GM12865 (cell line): ENCODE results near the gene PSMB7.
A peak's percentile ranks its signal among the peaks of the same experiment; 100 is the strongest.

Experiments
- DNase-seq: peaks from one replicate; pipeline ENCODE4 v3.0.0; 2010; ENCODE audit warnings: low read depth
- H3K4me3 ChIP-seq: 2 replicates; pipeline ENCODE4 v1.5.1; 2011; ENCODE audit warnings: mild to moderate bottlenecking, low read depth, low read length, control low read depth
- CTCF ChIP-seq: IDR thresholded peaks from 2 replicates; pipeline ENCODE4 v1.5.1; 2011; ENCODE audit warnings: low read length, control low read depth, low read depth, inconsistent platforms; ENCODE audit not compliant: insufficient read depth; ENCODE audit errors: missing control alignments

The PSMB7 gene

GRCh38 chr9:124415102-124415851 lies at the start of gene PSMB7:
TSS of gene PSMB7 (minus strand) at chr9:124415442. CDS start at chr9:124415425, 17 bp downstream.
- DNase-seq: peak; percentile 98
- TF ChIP-seq CTCF: peak; percentile 82
- peak within 1 kb of the TSS; percentile 96 for H3K4me3 ChIP-seq

GRCh38 chr9:124462739-124463138 lies 47.5 kb upstream of the PSMB7 start:
- no peak overlapping the region for H3K4me3 ChIP-seq
- TF ChIP-seq CTCF: no peak
- no peak for DNase-seq

- TF ChIP-seq CTCF: no peak
- no peak for DNase-seq
- H3K4me3 ChIP-seq: no peak overlapping the region
Observed at GRCh38 chr9:124458441-124458840, 43.2 kb upstream of the PSMB7 start.

- no peak overlapping the region for H3K4me3 ChIP-seq
- TF ChIP-seq CTCF: no peak
- DNase-seq: no peak
Observed at GRCh38 chr9:124457887-124458431, 42.7 kb upstream of the PSMB7 start.

- no peak for DNase-seq
- no peak overlapping the region for H3K4me3 ChIP-seq
- TF ChIP-seq CTCF: no peak
Observed at GRCh38 chr9:124457079-124457886, 42.0 kb upstream of the PSMB7 start.

- DNase-seq: no peak
- no peak for TF ChIP-seq CTCF
Observed at GRCh38 chr9:124456341-124457078, 41.3 kb upstream of the PSMB7 start.

More at GRCh38 chr9:124456341-124457078, 41.3 kb upstream of the PSMB7 start:
- no peak overlapping the region for H3K4me3 ChIP-seq
